NT2/D1 (cell line): ENCODE results near the gene COLEC11.

Experiments used
- YY1 ChIP-seq: IDR thresholded peaks from 2 replicates; pipeline ENCODE4 v1.6.1; 2011; ENCODE audit not compliant: insufficient read length, insufficient read depth
- ZNF274 ChIP-seq: IDR thresholded peaks from 2 replicates; pipeline ENCODE4 v1.6.1; 2011; ENCODE audit warnings: mild to moderate bottlenecking, low read depth, low read length

- TF ChIP-seq YY1 (no peak), ZNF274 (no peak)
These were observed 36.4 kb downstream of the COLEC11 start for GRCh38 chr2:3631161-3631850.
